AG04450 (cell line): ENCODE data around the gene CLDN5. TPM values are rescaled to one million over a fixed set of nuclear protein-coding genes. Genes with fewer than 3 reads are reported as not detected.

Source experiments
- CTCF ChIA-PET: fragments of 300-600, 350-600 bp; formaldehyde crosslinking; extraction: SDS; loops from one replicate; lab custom pipeline; 2022; ENCODE audit warnings: antibody characterized with exemption, inconsistent platforms; lab: Charles Lee
- POLR2A ChIA-PET: fragments of 350-600 bp; formaldehyde crosslinking; extraction: SDS; loops from one replicate; lab custom pipeline; 2021; ENCODE audit warnings: antibody characterized with exemption, inconsistent platforms; lab: Yijun Ruan, JAX
- DNase-seq: peaks from one replicate; pipeline ENCODE4 v3.0.0-alpha.2; 2011; ENCODE audit warnings: low read depth, low spot score
- H3K27ac ChIP-seq: one replicate; pipeline ENCODE4 v1.5.1; 2012; ENCODE audit warnings: low read depth, low read length, control low read depth
- H3K27me3 ChIP-seq: one replicate; pipeline ENCODE4 v1.6.0; 2012; ENCODE audit warnings: low read length; ENCODE audit not compliant: control insufficient read depth, insufficient read depth
- H3K4me3 ChIP-seq: 2 replicates; pipeline ENCODE4 v1.5.1; 2011; ENCODE audit warnings: mild to moderate bottlenecking, low read depth, low read length, control low read depth
- H3K9me3 ChIP-seq: 2 replicates; pipeline ENCODE4 v1.5.1; 2012; ENCODE audit warnings: low read length; ENCODE audit not compliant: control insufficient read depth, insufficient read depth
- polyA plus RNA-seq: library from polyadenylated mRNA; depleted of rRNA; stranded (reverse); fragments of >200 nt; gene quantifications from 2 replicates; pipeline ENCODE4 v1.2.3, GENCODE V29; 2011
- TF ChIP-seq, protein P1 (sequence below): IDR thresholded peaks from 2 replicates; pipeline ENCODE4 v1.5.1; 2011; ENCODE audit warnings: low read depth, low read length, control low read depth, inconsistent platforms

The CLDN5 gene
- polyA plus RNA-seq, 1 experiment, result not detected

DNA sequence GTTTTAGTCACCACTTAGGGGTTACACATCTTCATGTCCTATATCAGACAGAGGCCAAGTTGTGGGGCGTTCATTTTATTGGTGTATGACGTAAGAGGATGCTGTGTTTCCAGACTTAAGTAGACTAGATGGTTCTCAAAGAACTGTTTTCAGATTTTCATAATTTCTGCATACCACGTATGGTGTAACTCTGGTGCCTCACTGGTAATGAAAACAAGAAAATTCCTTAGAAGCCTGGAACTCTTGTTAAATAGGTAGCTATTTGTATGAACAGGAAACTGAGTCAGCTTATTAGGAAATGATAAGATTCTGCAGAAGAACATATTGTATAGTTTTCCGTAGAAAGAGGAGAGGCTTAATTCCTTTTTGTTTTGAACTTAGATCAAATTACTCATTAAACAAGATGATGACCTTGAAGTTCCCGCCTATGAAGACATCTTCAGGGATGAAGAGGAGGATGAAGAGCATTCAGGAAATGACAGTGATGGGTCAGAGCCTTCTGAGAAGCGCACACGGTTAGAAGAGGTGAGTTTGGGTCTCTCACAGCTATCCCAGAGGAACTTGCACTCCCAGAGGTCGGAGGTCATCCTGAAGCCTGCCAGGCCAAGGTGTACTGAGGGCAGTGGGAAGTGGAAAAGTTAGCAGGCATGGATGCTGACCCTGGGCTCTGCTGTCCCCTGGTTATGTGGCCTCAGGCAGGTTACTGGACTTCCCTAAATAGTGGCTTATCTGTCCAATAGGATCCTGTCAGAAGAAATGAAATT, 40.5 kb downstream of the CLDN5 start:
- Histone ChIP-seq H3K27me3 (no peaks in the 10 kb centered on the region), H3K27ac (peak overlapping the region; percentile 31), H3K4me3 (no peak overlapping the region), H3K9me3 (no peaks in the 10 kb centered on the region; the same call in 1 of the 2 replicates)
- DNase-seq, result no peak
- TF ChIP-seq, protein P1, sequence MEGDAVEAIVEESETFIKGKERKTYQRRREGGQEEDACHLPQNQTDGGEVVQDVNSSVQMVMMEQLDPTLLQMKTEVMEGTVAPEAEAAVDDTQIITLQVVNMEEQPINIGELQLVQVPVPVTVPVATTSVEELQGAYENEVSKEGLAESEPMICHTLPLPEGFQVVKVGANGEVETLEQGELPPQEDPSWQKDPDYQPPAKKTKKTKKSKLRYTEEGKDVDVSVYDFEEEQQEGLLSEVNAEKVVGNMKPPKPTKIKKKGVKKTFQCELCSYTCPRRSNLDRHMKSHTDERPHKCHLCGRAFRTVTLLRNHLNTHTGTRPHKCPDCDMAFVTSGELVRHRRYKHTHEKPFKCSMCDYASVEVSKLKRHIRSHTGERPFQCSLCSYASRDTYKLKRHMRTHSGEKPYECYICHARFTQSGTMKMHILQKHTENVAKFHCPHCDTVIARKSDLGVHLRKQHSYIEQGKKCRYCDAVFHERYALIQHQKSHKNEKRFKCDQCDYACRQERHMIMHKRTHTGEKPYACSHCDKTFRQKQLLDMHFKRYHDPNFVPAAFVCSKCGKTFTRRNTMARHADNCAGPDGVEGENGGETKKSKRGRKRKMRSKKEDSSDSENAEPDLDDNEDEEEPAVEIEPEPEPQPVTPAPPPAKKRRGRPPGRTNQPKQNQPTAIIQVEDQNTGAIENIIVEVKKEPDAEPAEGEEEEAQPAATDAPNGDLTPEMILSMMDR, result no peak
- ChIA-PET POLR2A (no interaction called here), CTCF (interaction anchor here (1.5 kb wide), 1 partner anchor 147 kb away, joined by 5 read pairs; no protein-coding TSS in a partner anchor)

DNA sequence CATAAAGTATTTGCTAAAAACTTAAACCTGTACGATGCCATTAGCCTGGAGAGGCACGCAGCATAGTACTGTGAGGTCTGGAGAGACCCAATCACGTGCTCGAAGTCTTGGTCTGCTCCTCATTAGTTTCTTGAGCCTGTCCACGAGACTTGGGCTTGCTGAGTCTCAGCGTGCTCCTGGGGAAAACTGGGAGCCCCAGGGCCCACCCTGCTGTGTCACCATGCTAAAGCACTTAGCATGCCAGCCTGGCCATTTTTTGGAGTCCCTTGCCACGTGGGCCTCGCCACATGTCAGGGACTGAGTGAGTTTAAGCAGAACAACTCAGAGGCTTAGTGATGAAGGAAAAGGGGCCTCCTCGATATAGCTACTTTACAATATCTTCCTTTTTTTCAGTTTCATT, 41.9 kb downstream of the CLDN5 start:
- CTCF ChIA-PET, result no interaction called here
- H3K4me3 ChIP-seq, result no peak overlapping the region
- TF ChIP-seq, protein P1, result no peak
- no peaks in the 10 kb centered on the region; the same call in 1 of the 2 replicates for H3K9me3 ChIP-seq
- DNase-seq, result no peak
- POLR2A ChIA-PET, result no interaction called here
- no peaks in the 10 kb centered on the region for H3K27me3 ChIP-seq
- no peak overlapping the region for H3K27ac ChIP-seq

DNA sequence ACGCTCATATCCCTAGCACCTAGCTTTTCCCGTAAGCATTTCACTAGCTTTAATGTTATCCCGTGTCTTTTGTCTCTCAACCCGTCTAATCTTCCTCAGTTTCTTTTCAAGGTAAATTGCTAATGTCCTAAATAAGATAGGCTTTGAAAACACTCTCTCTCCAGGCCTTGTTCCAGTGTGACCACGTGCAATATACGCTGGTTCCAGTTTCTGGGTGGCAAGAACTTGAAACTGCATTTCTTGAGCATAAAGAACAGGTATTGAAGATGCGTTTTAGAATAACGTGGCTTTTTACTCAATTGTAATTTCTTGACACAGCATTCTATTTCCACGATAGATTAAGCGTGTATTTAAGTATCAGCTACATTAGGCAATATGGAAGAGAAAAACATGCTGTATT, 43.4 kb downstream of the CLDN5 start:
- CTCF ChIA-PET, result no interaction called here
- Histone ChIP-seq H3K27me3 (no peaks in the 10 kb centered on the region), H3K9me3 (no peaks in the 10 kb centered on the region; the same call in 1 of the 2 replicates), H3K27ac (no peak overlapping the region), H3K4me3 (no peak overlapping the region; the same call in 1 of the 2 replicates)
- DNase-seq, result no peak
- TF ChIP-seq, protein P1, result no peak
- POLR2A ChIA-PET, result no interaction called here

DNA sequence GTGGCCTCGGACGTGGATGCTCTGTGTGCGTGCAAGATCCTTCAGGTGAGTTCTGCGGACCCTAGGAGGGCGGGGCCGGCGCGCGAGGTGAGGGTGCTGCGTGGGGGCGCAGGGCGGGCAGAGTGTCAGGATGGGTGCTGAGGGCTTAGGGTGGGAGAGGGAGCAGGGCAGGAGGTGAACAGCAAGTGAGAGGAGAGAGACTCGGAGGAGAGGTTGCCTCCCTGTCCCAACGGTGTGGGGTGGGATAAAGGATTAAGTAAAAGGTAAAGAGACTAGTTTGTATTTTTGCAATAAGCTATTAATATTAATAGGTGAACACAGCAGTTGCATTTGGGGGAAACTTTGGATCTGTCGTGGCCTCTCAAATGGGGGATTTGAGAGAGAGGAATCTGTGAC, 44.0 kb downstream of the CLDN5 start:
- no peaks in the 10 kb centered on the region; the same call in 1 of the 2 replicates for H3K9me3 ChIP-seq
- POLR2A ChIA-PET, result interaction anchor here (0.9 to 2.9 kb wide), 4 partner anchors 36 to 336 kb away, joined by 3 to 13 read pairs (median 5); partner anchors contain the start of genes ESS2, HIRA, MRPL40 and SLC25A1
- H3K27ac ChIP-seq, result no peak overlapping the region
- no peaks in the 10 kb centered on the region for H3K27me3 ChIP-seq
- peak overlapping the region; percentile 83 for H3K4me3 ChIP-seq
- TF ChIP-seq, protein P1, result no peak
- DNase-seq, result no peak
- CTCF ChIA-PET, result interaction anchor here (3.8 kb wide), 1 partner anchor 150 kb away, joined by 26 read pairs; no protein-coding TSS in a partner anchor
